HEK293 (cell line): ENCODE results near the gene CPNE1.

Experiments
- CTCF ChIA-PET: fragments of 350-600 bp; formaldehyde crosslinking; extraction: SDS; loops from one replicate; lab custom pipeline; 2021; ENCODE audit warnings: antibody characterized with exemption; lab: Yijun Ruan, JAX
- POLR2A ChIA-PET: fragments of 300-600 bp; formaldehyde crosslinking; extraction: SDS; loops from one replicate; lab custom pipeline; 2020; ENCODE audit warnings: antibody characterized with exemption, inconsistent platforms; lab: Yijun Ruan, JAX
- H3K27ac ChIP-seq: fragments of 200-500 bp; sonication (Bioruptor generic); 2 replicates; pipeline ENCODE4 v1.5.1; 2014; ENCODE audit warnings: low read depth, low read length, control low read depth, inconsistent platforms; ENCODE audit errors: extremely low read depth
- H3K36me3 ChIP-seq, 2 experiments: fragments of 200-500 bp in 1 of 2; sonication (Bioruptor generic) in 1 of 2; 1 replicate in 1 of 2; 2 replicates in 1 of 2; pipeline ENCODE4 v1.5.1; 2014 to 2017; ENCODE audit warnings: inconsistent platforms in 2 of 2, low read length in 2 of 2; ENCODE audit not compliant: control insufficient read depth in 2 of 2, insufficient read depth in 1 of 2
- H3K4me1 ChIP-seq: fragments of 200-500 bp; sonication (Bioruptor generic); 2 replicates; pipeline ENCODE4 v1.5.1; 2014; ENCODE audit warnings: mild to moderate bottlenecking, low read length, inconsistent platforms; ENCODE audit not compliant: control insufficient read depth, insufficient read depth
- H3K4me3 ChIP-seq: 2 replicates; pipeline ENCODE4 v1.5.1; 2011; ENCODE audit warnings: low read depth, mild to moderate bottlenecking, control low read depth, low read length, moderate library complexity
- H3K9me3 ChIP-seq: fragments of 200-500 bp; sonication (Bioruptor generic); 2 replicates; pipeline ENCODE4 v1.5.1; 2014; ENCODE audit warnings: low read depth, low read length, inconsistent platforms; ENCODE audit not compliant: control insufficient read depth, insufficient read depth
- KLF10 ChIP-seq: fragments of 450-650 bp; IDR thresholded peaks from 2 replicates; pipeline ENCODE4 v1.5.1; 2018; ENCODE audit warnings: missing biosample characterization, mild to moderate bottlenecking, missing genetic modification characterization
- KLF16 ChIP-seq: fragments of 450-650 bp; formaldehyde crosslinking; IDR thresholded peaks from 2 replicates; pipeline ENCODE4 v1.5.1; 2017; ENCODE audit warnings: missing biosample characterization, missing genetic modification characterization
- KLF9 ChIP-seq: fragments of 450-650 bp; formaldehyde crosslinking; IDR thresholded peaks from 2 replicates; pipeline ENCODE4 v1.5.1; 2016; ENCODE audit warnings: missing biosample characterization, missing genetic modification characterization, low read depth
- MEIS1 ChIP-seq: sonication (generic); formaldehyde crosslinking; IDR thresholded peaks from 2 replicates; pipeline ENCODE4 v1.8.1; 2022; ENCODE audit warnings: missing genetic modification reagents, mild to moderate bottlenecking, borderline replicate concordance
- OVOL3 ChIP-seq: fragments of 450-650 bp; formaldehyde crosslinking; IDR thresholded peaks from 2 replicates; pipeline ENCODE4 v1.5.1; 2016; ENCODE audit warnings: missing biosample characterization, missing genetic modification characterization
- PRDM6 ChIP-seq: fragments of 450-650 bp; formaldehyde crosslinking; IDR thresholded peaks from 2 replicates; pipeline ENCODE4 v1.5.1; 2017; ENCODE audit warnings: missing biosample characterization, missing genetic modification characterization
- REPIN1 ChIP-seq: fragments of 450-650 bp; formaldehyde crosslinking; IDR thresholded peaks from 2 replicates; pipeline ENCODE4 v1.5.1; 2017; ENCODE audit warnings: missing biosample characterization, missing genetic modification characterization, low read depth
- SP3 ChIP-seq: fragments of 450-650 bp; formaldehyde crosslinking; IDR thresholded peaks from 2 replicates; pipeline ENCODE4 v1.5.1; 2016; ENCODE audit warnings: missing biosample characterization, missing genetic modification characterization
- WT1 ChIP-seq: fragments of 450-650 bp; formaldehyde crosslinking; IDR thresholded peaks from 2 replicates; pipeline ENCODE4 v1.5.1; 2016; ENCODE audit warnings: missing biosample characterization, missing genetic modification characterization
- ZBTB44 ChIP-seq: fragments of 450-650 bp; IDR thresholded peaks from 2 replicates; pipeline ENCODE4 v1.5.1; 2018; ENCODE audit warnings: missing biosample characterization, mild to moderate bottlenecking, missing genetic modification characterization
- ZBTB49 ChIP-seq: fragments of 450-650 bp; formaldehyde crosslinking; IDR thresholded peaks from 2 replicates; pipeline ENCODE4 v1.5.1; 2016; ENCODE audit warnings: missing biosample characterization, missing genetic modification characterization, low read depth
- ZBTB7A ChIP-seq: fragments of 450-650 bp; formaldehyde crosslinking; IDR thresholded peaks from 2 replicates; pipeline ENCODE4 v1.5.1; 2016; ENCODE audit warnings: low read depth, missing biosample characterization, missing genetic modification characterization
- ZEB2 ChIP-seq: fragments of 450-650 bp; formaldehyde crosslinking; IDR thresholded peaks from 2 replicates; pipeline ENCODE4 v1.5.1; 2016; ENCODE audit warnings: missing biosample characterization, missing genetic modification characterization
- ZNF140 ChIP-seq: fragments of 450-650 bp; formaldehyde crosslinking; IDR thresholded peaks from 2 replicates; pipeline ENCODE4 v1.5.1; 2016; ENCODE audit warnings: missing biosample characterization, missing genetic modification characterization
- ZNF16 ChIP-seq: fragments of 450-650 bp; formaldehyde crosslinking; IDR thresholded peaks from 2 replicates; pipeline ENCODE4 v1.5.1; 2016; ENCODE audit warnings: low read depth, missing biosample characterization, missing genetic modification characterization
- ZNF175 ChIP-seq: fragments of 450-650 bp; formaldehyde crosslinking; IDR thresholded peaks from 2 replicates; pipeline ENCODE4 v1.5.1; 2016; ENCODE audit warnings: missing biosample characterization, missing genetic modification characterization
- ZNF2 ChIP-seq: fragments of 450-650 bp; formaldehyde crosslinking; IDR thresholded peaks from 2 replicates; pipeline ENCODE4 v1.5.1; 2016; ENCODE audit warnings: missing biosample characterization, missing genetic modification characterization
- ZNF280C ChIP-seq: fragments of 450-650 bp; formaldehyde crosslinking; IDR thresholded peaks from 2 replicates; pipeline ENCODE4 v1.5.1; 2016; ENCODE audit warnings: missing biosample characterization, missing genetic modification characterization
- ZNF324 ChIP-seq: fragments of 450-650 bp; formaldehyde crosslinking; IDR thresholded peaks from 2 replicates; pipeline ENCODE4 v1.5.1; 2016; ENCODE audit warnings: missing biosample characterization, missing genetic modification characterization
- ZNF398 ChIP-seq: fragments of 450-650 bp; formaldehyde crosslinking; IDR thresholded peaks from 2 replicates; pipeline ENCODE4 v1.5.1; 2017; ENCODE audit warnings: missing biosample characterization, missing genetic modification characterization
- ZNF677 ChIP-seq: fragments of 450-650 bp; IDR thresholded peaks from 2 replicates; pipeline ENCODE4 v1.5.0; 2018; ENCODE audit warnings: missing biosample characterization, mild to moderate bottlenecking, missing genetic modification characterization, moderate library complexity
- ZNF701 ChIP-seq: fragments of 450-650 bp; formaldehyde crosslinking; IDR thresholded peaks from 2 replicates; pipeline ENCODE4 v1.5.1; 2016; ENCODE audit warnings: missing biosample characterization, missing genetic modification characterization
- ZNF747 ChIP-seq: fragments of 450-650 bp; formaldehyde crosslinking; IDR thresholded peaks from 2 replicates; pipeline ENCODE4 v1.5.1; 2016; ENCODE audit warnings: missing biosample characterization, missing genetic modification characterization
- ZXDB ChIP-seq: fragments of 450-650 bp; formaldehyde crosslinking; IDR thresholded peaks from 2 replicates; pipeline ENCODE4 v1.5.1; 2016; ENCODE audit warnings: missing biosample characterization, missing genetic modification characterization
- TF ChIP-seq, protein P1 (sequence below): fragments of 450-650 bp; formaldehyde crosslinking; IDR thresholded peaks from 2 replicates; pipeline ENCODE4 v1.5.1; 2016; ENCODE audit warnings: missing biosample characterization, missing genetic modification characterization

Gene CPNE1

GRCh38 chr20:35616465-35617396 is 48.0 kb downstream of the CPNE1 start:
- H3K9me3 ChIP-seq = no peaks in the 10 kb centered on the region
- peaks cover 0 to 12% of the 10 kb centered on the region in 2 experiments; a peak in 1 of 3 replicates for H3K36me3 ChIP-seq
- no peak overlapping the region for H3K27ac ChIP-seq
- no peak overlapping the region; the same call in 1 of the 2 replicates for H3K4me3 ChIP-seq
- POLR2A ChIA-PET = interaction anchor here (0.6 to 1.8 kb wide), 10 partner anchors 12 to 337 kb away, joined by 3 to 20 read pairs (median 6); partner anchors contain the start of genes CPNE1, ERGIC3, RBM12 and RBM39
- CTCF ChIA-PET = interaction anchor here (0.6 to 1.5 kb wide), 2 partner anchors 15 to 336 kb away, joined by 3 to 4 read pairs; no protein-coding TSS in a partner anchor
- H3K4me1 ChIP-seq = no peaks in the 10 kb centered on the region
- TF ChIP-seq KLF16 (tag by site-specific recombination) (peak; percentile 54; the same call in 1 of the 2 replicates), ZBTB7A (tag by site-specific recombination) (peak; percentile 46), ZNF701 (no peak), ZNF280C (tag by site-specific recombination) (no peak), ZXDB (peak; percentile 83), PRDM6 (tag by site-specific recombination) (no peak), ZNF175 (tag by site-specific recombination) (no peak), ZNF140 (tag by site-specific recombination) (no peak), ZBTB49 (tag by site-specific recombination) (no peak), OVOL3 (peak; percentile 42; the same call in 1 of the 2 replicates), ZNF324 (tag by site-specific recombination) (peak; percentile 97), SP3 (tag by site-specific recombination) (peak; percentile 72), ZEB2 (tag by site-specific recombination) (peak; percentile 79), ZNF677 (no peak), ZNF2 (tag by site-specific recombination) (peak; percentile 87; the same call in 1 of the 2 replicates), ZNF398 (tag by site-specific recombination) (no peak; the same call in 1 of the 2 replicates), KLF9 (tag by site-specific recombination) (peak; percentile 14), MEIS1 (CRISPR knock-in tag) (no peak), ZNF747 (tag by site-specific recombination) (no peak), WT1 (tag by site-specific recombination) (peak; percentile 82), ZBTB44 (tag by site-specific recombination) (0 out of 2 replicates have a peak, but pooled peaks have one; percentile 16), ZNF16 (tag by site-specific recombination) (no peak; the same call in 1 of the 2 replicates), KLF10 (tag by site-specific recombination) (peak; percentile 41; the same call in 1 of the 2 replicates), REPIN1 (tag by site-specific recombination) (0 out of 2 replicates have a peak, but pooled peaks have one; percentile 50)
- TF ChIP-seq, protein P1, sequence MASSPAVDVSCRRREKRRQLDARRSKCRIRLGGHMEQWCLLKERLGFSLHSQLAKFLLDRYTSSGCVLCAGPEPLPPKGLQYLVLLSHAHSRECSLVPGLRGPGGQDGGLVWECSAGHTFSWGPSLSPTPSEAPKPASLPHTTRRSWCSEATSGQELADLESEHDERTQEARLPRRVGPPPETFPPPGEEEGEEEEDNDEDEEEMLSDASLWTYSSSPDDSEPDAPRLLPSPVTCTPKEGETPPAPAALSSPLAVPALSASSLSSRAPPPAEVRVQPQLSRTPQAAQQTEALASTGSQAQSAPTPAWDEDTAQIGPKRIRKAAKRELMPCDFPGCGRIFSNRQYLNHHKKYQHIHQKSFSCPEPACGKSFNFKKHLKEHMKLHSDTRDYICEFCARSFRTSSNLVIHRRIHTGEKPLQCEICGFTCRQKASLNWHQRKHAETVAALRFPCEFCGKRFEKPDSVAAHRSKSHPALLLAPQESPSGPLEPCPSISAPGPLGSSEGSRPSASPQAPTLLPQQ (tag by site-specific recombination) = no peak
